Gastrocnemius medialis (tissue), 4 donors: ENCODE data around the gene MYO7A.

ENCODE experiments used
- CTCF ChIP-seq, 5 experiments: fragments of 450-650 bp in 3 of 5; fragments of 200-600 bp in 2 of 5; sonication (generic) in 2 of 5; IDR thresholded peaks in 4 of 5; conservative IDR thresholded peaks in 1 of 5; 1 replicate in 4 of 5; 2 replicates in 1 of 5; pipeline ENCODE4 v1.5.1; 2016 to 2019; ENCODE audit warnings: antibody characterized with exemption in 5 of 5, mild to moderate bottlenecking in 3 of 5, moderate library complexity in 3 of 5
- POLR2A ChIP-seq, 2 donors: fragments of 450-650 bp; IDR thresholded peaks; one replicate each; pipeline ENCODE4 v1.6.1; 2017; ENCODE audit warnings: antibody characterized with exemption in 2 of 2, mild to moderate bottlenecking in 2 of 2, moderate library complexity in 2 of 2

GRCh38 chr11:77102246-77103210, 25.5 kb upstream of the MYO7A start, which contains the start of gene OMP:
- TF ChIP-seq CTCF (IDR thresholded peaks at IDR 0.05 in 4 of 5, conservative IDR thresholded peaks at IDR 0.05 in 1 of 5) (no peak), POLR2A (IDR thresholded peaks at IDR 0.05) (no peak)
